ENCODE measurements around the gene FMO4.
"Not testable (repeated sequence)": the region's sequence is repeated elsewhere in the genome, so short reads cannot be mapped to it uniquely, and the experiment has no call there.

FMO4 gene, protein sequence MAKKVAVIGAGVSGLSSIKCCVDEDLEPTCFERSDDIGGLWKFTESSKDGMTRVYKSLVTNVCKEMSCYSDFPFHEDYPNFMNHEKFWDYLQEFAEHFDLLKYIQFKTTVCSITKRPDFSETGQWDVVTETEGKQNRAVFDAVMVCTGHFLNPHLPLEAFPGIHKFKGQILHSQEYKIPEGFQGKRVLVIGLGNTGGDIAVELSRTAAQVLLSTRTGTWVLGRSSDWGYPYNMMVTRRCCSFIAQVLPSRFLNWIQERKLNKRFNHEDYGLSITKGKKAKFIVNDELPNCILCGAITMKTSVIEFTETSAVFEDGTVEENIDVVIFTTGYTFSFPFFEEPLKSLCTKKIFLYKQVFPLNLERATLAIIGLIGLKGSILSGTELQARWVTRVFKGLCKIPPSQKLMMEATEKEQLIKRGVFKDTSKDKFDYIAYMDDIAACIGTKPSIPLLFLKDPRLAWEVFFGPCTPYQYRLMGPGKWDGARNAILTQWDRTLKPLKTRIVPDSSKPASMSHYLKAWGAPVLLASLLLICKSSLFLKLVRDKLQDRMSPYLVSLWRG

GRCh38 chr1:171313835-171314320, at the start of gene FMO4:
FMO4 (plus strand) TSS chr1:171314183; CDS start chr1:171319826, 5,643 bp downstream.
- peak; percentile 89 for DNase-seq (ENCODE audit: low spot score)

GRCh38 chr1:171265686-171266085, 48.3 kb upstream of the FMO4 start:
- DNase-seq (ENCODE audit: low spot score), result no peak

GRCh38 chr1:171266930-171267329, 47.1 kb upstream of the FMO4 start:
- DNase-seq (ENCODE audit: low spot score), result no peak

DNA sequence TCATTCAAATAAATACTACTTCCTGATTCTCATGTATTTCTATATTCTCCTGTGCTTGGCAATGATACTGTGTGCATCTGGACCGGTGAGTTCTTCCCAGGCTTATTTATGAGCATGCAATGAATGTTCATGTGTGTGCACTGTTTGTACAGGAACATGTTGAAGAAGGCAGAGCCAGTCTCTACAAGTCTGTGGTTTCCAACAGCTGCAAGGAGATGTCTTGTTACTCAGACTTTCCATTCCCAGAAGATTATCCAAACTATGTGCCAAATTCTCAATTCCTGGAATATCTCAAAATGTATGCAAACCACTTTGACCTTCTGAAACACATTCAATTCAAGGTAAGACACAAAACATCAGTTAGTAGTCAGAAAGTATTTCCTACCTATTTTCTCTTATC, 46.6 kb upstream of the FMO4 start:
- no peak for DNase-seq (ENCODE audit: low spot score)

GRCh38 chr1:171270806-171271205, 43.2 kb upstream of the FMO4 start:
- DNase-seq (ENCODE audit: low spot score), result no peak

GRCh38 chr1:171277534-171277933, 36.4 kb upstream of the FMO4 start:
- DNase-seq (ENCODE audit: low spot score), result no peak

GRCh38 chr1:171279234-171279633, 34.7 kb upstream of the FMO4 start:
- no peak for DNase-seq (ENCODE audit: low spot score)

GRCh38 chr1:171279678-171280077, 34.3 kb upstream of the FMO4 start:
- DNase-seq (ENCODE audit: low spot score), result no peak

- no peak for DNase-seq (ENCODE audit: low spot score)
Measured at GRCh38 chr1:171280599-171280998, 33.4 kb upstream of the FMO4 start.

DNA sequence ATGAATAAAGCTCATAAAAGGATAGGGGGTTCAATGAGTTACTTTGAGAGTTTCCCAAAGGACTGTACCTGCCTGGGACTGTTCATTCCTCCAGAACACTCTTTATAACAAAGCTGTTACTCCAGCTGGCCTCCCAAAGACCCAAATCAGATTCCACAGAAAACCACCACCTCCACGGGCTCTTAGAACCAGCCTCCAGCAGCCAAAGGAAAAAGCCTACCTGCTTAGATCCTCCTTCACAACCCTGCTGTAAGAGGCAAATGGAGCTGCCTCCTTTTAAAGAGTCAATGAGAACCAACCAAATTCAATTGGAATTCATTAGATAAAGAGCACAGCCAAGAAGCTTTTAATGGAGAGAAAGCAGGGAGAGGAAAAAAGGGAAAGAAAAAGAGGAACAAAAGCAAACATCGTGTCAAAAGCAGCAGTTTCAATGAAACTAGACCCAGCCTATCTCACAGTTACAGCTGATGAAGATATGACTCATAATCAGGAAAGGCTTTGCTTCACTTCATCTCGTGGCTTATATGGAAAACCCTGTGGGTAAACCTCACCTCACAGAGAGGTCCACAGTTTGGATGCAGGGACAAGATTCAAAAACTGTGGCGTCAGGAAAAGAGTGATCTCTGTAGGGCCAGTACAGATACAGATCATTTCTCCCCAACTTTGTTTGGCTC, 27.8 kb upstream of the FMO4 start:
- no peak for DNase-seq (ENCODE audit: low spot score)

- no peak for DNase-seq (ENCODE audit: low spot score)
Measured at GRCh38 chr1:171290621-171291020, 23.4 kb upstream of the FMO4 start.

DNA sequence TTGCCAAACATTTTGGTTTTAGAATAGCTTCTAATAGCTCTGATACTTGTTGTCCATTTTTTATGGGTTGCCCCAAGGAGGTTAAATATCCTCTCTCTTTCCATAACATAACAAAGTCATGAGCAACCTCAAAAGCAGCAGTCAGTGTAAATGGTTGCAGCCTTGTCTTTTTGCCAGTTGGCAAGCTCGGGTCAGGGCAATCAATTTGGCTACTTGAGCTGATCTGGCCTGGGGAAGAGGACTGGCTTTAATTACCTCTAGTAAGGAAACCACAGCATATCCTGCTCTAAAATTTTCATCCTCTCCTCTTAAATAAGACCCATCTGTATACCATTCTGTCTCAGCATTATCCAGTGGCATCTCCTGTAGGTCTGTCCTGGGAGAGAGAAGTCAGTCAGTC, 21.2 kb upstream of the FMO4 start:
- DNase-seq (ENCODE audit: low spot score), result no peak

GRCh38 chr1:171295383-171295782, 18.6 kb upstream of the FMO4 start:
- DNase-seq (ENCODE audit: low spot score), result not testable (repeated sequence)

DNA sequence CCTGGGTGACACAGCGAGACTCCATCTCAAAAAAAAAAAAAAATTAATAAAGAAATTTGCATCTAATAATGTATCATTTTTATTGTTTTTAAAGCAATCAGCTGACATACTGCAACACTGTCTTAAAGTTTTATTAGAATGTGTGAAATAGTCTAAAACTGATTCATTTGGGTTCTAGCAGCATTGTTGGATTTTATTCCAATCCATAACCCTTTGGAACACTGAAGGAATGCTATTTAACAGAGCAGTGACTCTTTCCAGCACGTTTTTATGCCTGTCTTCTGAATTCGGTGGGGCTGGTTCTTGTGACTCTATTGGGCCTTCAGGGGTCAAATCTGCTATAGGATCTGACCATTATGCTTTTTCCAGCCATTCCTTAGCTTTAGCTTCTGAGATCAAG, 18.2 kb upstream of the FMO4 start:
- DNase-seq (ENCODE audit: low spot score), result no peak

GRCh38 chr1:171296897-171297296, 17.1 kb upstream of the FMO4 start:
- DNase-seq (ENCODE audit: low spot score), result no peak

DNA sequence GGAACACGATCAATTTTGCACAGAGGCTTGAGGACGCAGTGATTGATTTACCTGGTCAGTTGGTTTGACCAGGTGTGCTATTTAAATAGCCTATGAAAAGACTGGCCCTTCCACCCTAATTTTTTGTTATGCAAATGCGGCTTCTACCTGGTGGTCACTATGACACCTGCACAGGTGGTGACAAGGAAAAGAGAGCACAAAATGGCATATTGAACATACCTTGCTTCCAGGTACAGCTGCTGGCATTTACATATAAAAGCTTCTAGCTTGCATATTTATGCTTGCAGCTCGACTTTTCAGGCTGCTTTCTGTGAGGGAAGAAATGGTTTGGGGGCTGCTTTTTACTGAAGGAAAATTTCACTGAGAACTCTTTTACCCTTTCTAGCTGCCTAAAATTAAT, 15.3 kb upstream of the FMO4 start:
- no peak for DNase-seq (ENCODE audit: low spot score)

DNA sequence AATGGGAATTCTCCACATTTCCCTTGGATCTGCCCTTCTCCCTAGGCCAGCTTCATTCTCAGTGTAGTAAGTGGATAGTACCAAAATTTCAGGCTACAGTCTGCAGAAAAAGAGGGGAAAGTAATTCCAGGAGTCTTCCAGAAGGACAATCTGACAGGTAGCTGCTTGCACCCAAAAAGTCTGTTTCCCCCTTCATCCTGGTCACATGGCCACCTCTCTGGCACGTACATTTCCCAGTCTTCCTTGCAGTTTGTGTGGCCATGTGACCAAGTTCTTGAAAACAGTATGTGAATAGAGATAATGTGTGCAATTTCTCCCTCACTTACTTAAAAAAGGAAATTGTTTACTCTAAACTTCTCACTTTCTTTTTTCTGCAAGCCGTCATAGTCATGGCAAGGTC, 14.6 kb upstream of the FMO4 start:
- no peak for DNase-seq (ENCODE audit: low spot score)

GRCh38 chr1:171300401-171300800, 13.6 kb upstream of the FMO4 start:
- no peak for DNase-seq (ENCODE audit: low spot score)

DNA sequence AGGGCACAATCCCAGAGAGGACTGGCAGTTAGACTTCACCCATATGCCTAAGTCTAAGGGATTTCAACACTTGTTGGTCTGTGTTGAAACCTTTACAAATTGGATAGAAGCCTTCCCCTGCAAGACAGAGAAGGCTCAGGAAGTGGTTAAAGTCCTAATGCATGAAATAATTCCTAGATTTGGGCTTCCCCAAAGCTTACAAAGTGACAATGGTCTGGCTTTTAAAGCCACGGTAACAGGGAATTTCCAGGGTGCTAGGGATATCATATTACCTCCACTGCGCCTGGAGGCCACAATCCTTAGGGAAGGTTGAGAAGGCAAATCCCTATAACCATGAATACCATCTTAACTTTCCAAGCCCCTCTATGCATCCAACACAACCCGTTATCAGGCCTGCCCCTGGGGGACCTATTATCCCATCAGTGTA, 3.3 kb upstream of the FMO4 start:
- no peak for DNase-seq (ENCODE audit: low spot score)

DNA sequence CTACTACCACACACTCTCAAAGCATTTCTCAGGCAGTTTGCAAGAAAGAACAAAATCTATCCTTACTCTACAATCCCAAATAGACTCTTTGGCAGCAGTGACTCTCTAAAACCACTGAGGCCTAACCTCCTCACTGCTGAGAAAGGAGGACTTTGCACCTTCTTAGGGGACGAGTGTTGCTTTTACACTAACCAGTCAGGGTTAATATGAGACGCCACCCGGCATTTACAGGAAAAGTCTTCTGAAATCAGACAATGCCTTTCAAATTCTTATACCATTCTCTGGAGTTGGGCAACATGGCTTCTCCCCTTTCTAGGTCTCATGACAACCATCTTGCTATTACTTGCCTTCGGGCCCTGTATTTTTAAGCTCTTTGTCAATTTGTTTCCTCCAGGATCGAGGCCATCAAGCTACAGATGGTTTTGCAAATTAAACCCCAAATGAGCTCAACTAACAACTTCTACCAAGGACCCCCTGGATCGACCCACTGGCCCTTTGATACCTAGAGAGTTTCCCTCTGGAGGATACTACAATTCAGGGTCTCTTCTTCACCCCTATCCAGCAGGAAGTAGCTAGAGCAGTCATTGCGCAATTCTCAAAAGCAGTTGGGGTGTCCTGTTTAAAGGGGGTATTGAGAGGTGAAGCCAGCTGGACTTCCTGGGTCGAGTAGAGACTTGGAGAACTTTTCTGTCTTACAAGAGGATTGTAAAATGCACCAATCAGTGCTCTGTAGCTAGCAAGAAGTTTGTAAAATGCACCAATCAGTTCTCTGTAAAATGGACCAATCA, 2.0 kb upstream of the FMO4 start:
- no peak for DNase-seq (ENCODE audit: low spot score)

- DNase-seq (ENCODE audit: low spot score), result no peak
Measured at GRCh38 chr1:171313319-171313834, 606 bp upstream of the FMO4 start.

DNA sequence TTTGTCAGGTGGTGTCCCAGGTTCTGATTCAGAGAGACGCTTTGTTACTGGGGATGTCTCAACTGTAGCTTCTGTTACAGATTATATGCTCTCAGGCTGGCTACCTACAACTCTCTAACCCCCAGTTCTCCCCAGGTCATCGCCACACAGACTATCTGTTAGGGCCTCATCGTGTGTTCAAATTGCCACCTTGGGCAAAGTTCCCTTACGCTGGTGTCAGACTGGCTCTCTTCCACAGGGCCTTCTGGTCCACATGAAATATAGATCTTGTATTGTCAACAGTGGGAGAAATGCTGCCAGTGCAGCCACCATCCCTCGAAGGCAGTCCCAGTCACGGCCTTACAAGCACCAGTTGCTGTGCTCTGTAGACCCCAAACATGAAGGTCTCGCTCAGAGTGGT, 15.3 kb downstream of the FMO4 start:
- no peak for DNase-seq (ENCODE audit: low spot score)

Data from left forelimb (tissue), 1 donor.